PFSK-1 (cell line): ENCODE results near the gene COL11A2.

Experiments used
- POLR2AphosphoS5 ChIP-seq: IDR thresholded peaks from 2 replicates; pipeline ENCODE4 v1.6.1; 2012; ENCODE audit warnings: low read depth, mild to moderate bottlenecking, control low read depth, low read length, moderate library complexity
- REST ChIP-seq, 2 experiments: IDR thresholded peaks; 2 replicates each; pipeline versions ENCODE4 v1.6.1 to v1.8.0; 2011 to 2012; ENCODE audit warnings: low read depth in 2 of 2, low read length in 2 of 2, control low read depth in 1 of 2, inconsistent platforms in 1 of 2, mild to moderate bottlenecking in 1 of 2, moderate library complexity in 1 of 2; ENCODE audit not compliant: insufficient read depth in 1 of 2
- SIN3A ChIP-seq: IDR thresholded peaks from 2 replicates; pipeline ENCODE4 v1.6.1; 2012; ENCODE audit warnings: mild to moderate bottlenecking, low read length, moderate library complexity, borderline replicate concordance; ENCODE audit not compliant: insufficient read depth
- TAF1 ChIP-seq: IDR thresholded peaks from 2 replicates; pipeline ENCODE4 v1.6.1; 2012; ENCODE audit warnings: low read length, control low read depth, borderline replicate concordance; ENCODE audit not compliant: insufficient read depth

GRCh38 chr6:33236328-33236727 is 44.1 kb upstream of the COL11A2 start:
- TF ChIP-seq SIN3A: no peak
- TF ChIP-seq POLR2AphosphoS5: no peak
- no peak for TF ChIP-seq TAF1
- no peak for TF ChIP-seq REST (IDR thresholded peaks at IDR 0.05; ENCODE audit: insufficient read depth in 1 of 2, low read depth in 2 of 2, low read length in 2 of 2)
